Tibial artery (tissue), 4 donors: ENCODE measurements around the gene TUBB2A.

Experiments used
- DNase-seq, 2 donors: peaks; one replicate each; pipeline ENCODE4 v3.0.0-alpha.2; 2019
- H3K27ac ChIP-seq, 2 donors: fragments of 200-600 bp; sonication (generic) in 1 of 2; 1 replicate in 1 of 2; 2 replicates in 1 of 2; pipeline ENCODE4 v1.5.1; 2018 to 2019; ENCODE audit warnings: mild to moderate bottlenecking in 1 of 2
- H3K27me3 ChIP-seq, 2 donors: fragments of 200-600 bp; sonication (generic) in 1 of 2; one replicate each; pipeline versions ENCODE4 v1.5.1 to v1.6.0; 2016 to 2019
- H3K36me3 ChIP-seq, 3 donors: fragments of 200-600 bp; sonication (generic) in 2 of 3; one replicate each; pipeline ENCODE4 v1.5.1; 2016 to 2019; ENCODE audit warnings: mild to moderate bottlenecking in 2 of 3
- H3K4me1 ChIP-seq, 4 donors: fragments of 200-600 bp; sonication (generic) in 2 of 4; 1 replicate in 3 of 4; 2 replicates in 1 of 4; pipeline ENCODE4 v1.5.1; 2016 to 2019
- H3K4me3 ChIP-seq, 2 donors: fragments of 200-600 bp; sonication (generic) in 1 of 2; 1 replicate in 1 of 2; 2 replicates in 1 of 2; pipeline ENCODE4 v1.5.1; 2018 to 2019; ENCODE audit warnings: mild to moderate bottlenecking in 2 of 2
- H3K9me3 ChIP-seq, 3 donors: fragments of 200-600 bp; sonication (generic) in 1 of 3; one replicate each; pipeline ENCODE4 v1.5.1; 2016 to 2019
- intact Hi-C: fragments of 100-400 bp; cut with DNase I; formaldehyde crosslinking; loops from one replicate; pipeline ENCODE4 v1.15.0; 2023; ENCODE audit warnings: low total_unique reads
- TF ChIP-seq, protein P1 (sequence below), 2 experiments: fragments of 200-600 bp in 1 of 2; fragments of 450-650 bp in 1 of 2; IDR thresholded peaks; one replicate each; pipeline ENCODE4 v1.5.1; 2017 to 2019; ENCODE audit warnings: antibody characterized with exemption in 2 of 2, mild to moderate bottlenecking in 1 of 2, moderate library complexity in 1 of 2

The TUBB2A gene

DNA sequence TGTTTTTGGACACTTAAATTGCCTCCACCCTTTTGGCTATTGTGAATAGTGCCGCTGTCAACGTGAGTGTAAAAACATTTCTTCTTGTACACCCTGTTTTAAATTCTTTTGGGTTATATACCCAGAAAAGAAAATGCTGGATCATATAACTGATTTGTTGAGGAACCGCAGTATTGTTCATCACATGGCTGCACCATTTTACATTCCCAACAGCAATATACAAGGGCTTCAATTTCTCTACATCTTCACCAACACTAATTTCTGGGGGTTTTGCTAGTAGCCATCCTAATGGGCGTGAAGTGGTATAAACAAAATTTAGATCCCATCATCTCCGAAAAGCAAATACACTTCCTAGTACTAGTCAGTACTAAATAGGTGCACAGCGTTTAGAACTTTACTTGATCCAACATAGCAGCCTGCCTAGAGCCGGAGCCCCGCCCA is 39.4 kb downstream of the TUBB2A start:
- TF ChIP-seq, protein P1, sequence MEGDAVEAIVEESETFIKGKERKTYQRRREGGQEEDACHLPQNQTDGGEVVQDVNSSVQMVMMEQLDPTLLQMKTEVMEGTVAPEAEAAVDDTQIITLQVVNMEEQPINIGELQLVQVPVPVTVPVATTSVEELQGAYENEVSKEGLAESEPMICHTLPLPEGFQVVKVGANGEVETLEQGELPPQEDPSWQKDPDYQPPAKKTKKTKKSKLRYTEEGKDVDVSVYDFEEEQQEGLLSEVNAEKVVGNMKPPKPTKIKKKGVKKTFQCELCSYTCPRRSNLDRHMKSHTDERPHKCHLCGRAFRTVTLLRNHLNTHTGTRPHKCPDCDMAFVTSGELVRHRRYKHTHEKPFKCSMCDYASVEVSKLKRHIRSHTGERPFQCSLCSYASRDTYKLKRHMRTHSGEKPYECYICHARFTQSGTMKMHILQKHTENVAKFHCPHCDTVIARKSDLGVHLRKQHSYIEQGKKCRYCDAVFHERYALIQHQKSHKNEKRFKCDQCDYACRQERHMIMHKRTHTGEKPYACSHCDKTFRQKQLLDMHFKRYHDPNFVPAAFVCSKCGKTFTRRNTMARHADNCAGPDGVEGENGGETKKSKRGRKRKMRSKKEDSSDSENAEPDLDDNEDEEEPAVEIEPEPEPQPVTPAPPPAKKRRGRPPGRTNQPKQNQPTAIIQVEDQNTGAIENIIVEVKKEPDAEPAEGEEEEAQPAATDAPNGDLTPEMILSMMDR (IDR thresholded peaks at IDR 0.05): no peak
- H3K36me3 ChIP-seq: peaks cover 12 to 27% (median 22%) of the 10 kb centered on the region in 3 donors
- H3K4me3 ChIP-seq: peak overlapping the region; percentile 82 to 94
- no peaks in the 10 kb centered on the region for H3K9me3 ChIP-seq
- peak overlapping the region; percentile 83 to 89 for H3K27ac ChIP-seq
- intact Hi-C loops: no loop called here
- H3K4me1 ChIP-seq: peaks cover 0 to 18% (median 10%) of the 10 kb centered on the region in 4 donors
- no peak for DNase-seq
- H3K27me3 ChIP-seq: no peaks in the 10 kb centered on the region

DNA sequence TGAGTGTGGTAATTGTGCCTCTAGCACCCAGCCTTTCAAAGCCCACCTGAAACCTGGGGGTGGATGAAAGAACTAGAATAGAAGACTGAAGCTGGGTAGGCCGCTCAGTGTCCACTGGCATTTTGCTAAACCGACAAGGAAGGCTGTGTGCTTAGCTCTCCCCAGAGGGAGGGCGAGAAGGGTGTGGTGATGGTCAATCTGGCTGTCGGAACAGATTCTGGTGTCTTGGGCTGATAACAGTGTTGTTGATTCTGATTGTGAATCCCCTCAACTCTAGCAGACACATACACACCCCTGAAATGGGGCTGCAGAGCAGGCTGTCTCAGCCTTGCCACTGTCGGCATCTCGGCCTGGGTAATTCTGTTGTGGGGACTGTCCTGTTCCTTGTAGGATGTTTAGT is 43.0 kb downstream of the TUBB2A start:
- Histone ChIP-seq H3K27ac (no peak overlapping the region), H3K36me3 (peaks cover 33 to 56% (median 48%) of the 10 kb centered on the region in 3 donors), H3K9me3 (no peaks in the 10 kb centered on the region), H3K4me3 (no peak overlapping the region), H3K4me1 (peaks cover 0 to 14% (median 7%) of the 10 kb centered on the region in 4 donors), H3K27me3 (no peaks in the 10 kb centered on the region)
- DNase-seq: no peak
- TF ChIP-seq, protein P1 (IDR thresholded peaks at IDR 0.05): no peak
- intact Hi-C loops: no loop called here

DNA sequence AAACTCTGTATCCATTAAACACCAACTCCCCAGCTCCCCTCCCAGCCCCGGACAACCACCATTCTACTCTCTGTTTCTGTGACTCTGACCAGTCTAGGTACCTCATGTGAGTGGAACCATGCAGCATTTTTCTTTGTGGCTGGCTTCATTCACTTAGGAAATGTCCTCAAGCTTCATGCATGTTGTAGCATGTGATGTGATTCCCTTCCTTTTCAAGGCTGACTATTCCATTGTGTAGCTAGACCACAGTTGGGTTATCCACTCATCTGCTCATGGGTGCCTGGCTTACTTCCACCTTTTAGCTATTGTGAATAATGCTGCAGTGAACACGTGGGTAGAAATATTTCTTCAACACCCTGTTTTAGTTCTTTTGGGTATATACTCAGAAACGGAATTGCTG is 47.6 kb downstream of the TUBB2A start:
- intact Hi-C loops: no loop called here
- H3K4me1 ChIP-seq: no peaks in the 10 kb centered on the region
- DNase-seq: no peak
- no peak overlapping the region for H3K4me3 ChIP-seq
- no peaks in the 10 kb centered on the region for H3K27me3 ChIP-seq
- H3K27ac ChIP-seq: no peak overlapping the region
- peaks cover 62 to 92% (median 64%) of the 10 kb centered on the region in 3 donors for H3K36me3 ChIP-seq
- TF ChIP-seq, protein P1 (IDR thresholded peaks at IDR 0.05): no peak
- no peaks in the 10 kb centered on the region for H3K9me3 ChIP-seq

DNA sequence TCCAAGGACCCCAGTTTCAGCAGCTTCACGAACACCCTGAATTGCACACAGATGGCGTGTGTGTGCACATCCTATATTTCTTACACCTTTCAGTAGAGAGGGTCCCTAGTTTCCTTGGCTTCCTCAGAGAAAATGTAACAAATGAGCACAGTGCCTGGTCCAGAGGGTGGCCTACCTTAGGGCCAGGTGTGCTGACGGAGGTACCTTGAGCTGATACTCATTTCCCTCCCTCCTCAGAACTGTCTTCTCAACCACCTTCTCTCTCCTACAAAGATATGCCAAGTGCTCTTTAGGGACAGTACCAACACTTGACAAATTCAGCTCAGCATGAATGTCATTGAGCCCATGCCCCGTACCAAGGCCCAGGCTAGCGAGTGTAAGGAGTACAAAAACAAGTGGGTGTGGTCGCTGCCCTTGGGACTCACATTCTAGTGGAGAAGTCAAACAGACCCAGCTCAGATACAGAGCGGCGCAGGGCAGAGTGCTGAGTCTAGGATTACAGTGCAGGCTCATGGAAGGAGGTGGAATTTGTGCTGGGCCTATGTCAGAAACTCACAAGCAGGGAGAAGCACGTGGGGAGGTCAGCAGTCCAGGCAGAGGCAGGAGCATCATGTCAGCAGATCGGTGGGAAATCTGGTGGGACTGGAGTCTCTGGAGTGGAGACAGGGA is 48.5 kb downstream of the TUBB2A start:
- no peak overlapping the region for H3K4me3 ChIP-seq
- no peak overlapping the region for H3K27ac ChIP-seq
- peaks cover 63 to 92% (median 64%) of the 10 kb centered on the region in 3 donors for H3K36me3 ChIP-seq
- no peaks in the 10 kb centered on the region for H3K9me3 ChIP-seq
- intact Hi-C loops: no loop called here
- TF ChIP-seq, protein P1 (IDR thresholded peaks at IDR 0.05): no peak
- no peak for DNase-seq
- H3K4me1 ChIP-seq: no peaks in the 10 kb centered on the region
- H3K27me3 ChIP-seq: no peaks in the 10 kb centered on the region
